ENCODE data around the gene NLRP3.

GRCh38 chr1:247444571-247444970, 28.6 kb downstream of the NLRP3 start:
- TF ChIP-seq POLR2A (IDR thresholded peaks at IDR 0.05; ENCODE audit: low read depth, low read length) (no peak), POLR2AphosphoS5 (IDR thresholded peaks at IDR 0.05; ENCODE audit: low read depth, low read length) (no peak), SPI1 (IDR thresholded peaks at IDR 0.05; ENCODE audit: low read depth, low read length) (no peak)
